ENCODE results near the gene FCRL2.

DNA sequence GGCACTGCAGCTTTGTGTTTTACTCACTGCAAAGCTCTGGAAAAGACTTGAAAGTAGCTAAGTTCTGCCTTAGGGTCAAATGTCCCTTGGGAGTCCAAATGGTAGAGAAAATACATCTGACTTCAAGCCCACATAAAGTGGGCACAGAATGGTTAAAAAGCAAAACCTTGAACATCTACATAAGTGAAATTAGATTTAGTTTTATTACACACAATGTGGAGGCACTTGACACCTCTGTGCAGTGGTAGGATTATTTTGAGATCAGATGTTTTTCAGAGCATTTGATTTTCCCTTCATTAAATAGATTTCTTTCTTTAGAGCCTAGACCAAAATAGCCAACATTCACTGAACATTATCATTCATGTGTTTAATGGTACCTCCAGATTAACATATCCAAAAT lies 65.1 kb downstream of the FCRL2 start:
- TF ChIP-seq POLR2AphosphoS5 (IDR thresholded peaks at IDR 0.05; ENCODE audit: low read depth) (no peak), CTCF (conservative IDR thresholded peaks at IDR 0.05; ENCODE audit: low read depth in 2 of 2) (no peak), EZH2 (IDR thresholded peaks at IDR 0.05; ENCODE audit: low read depth, unreplicated experiment) (no peak), ZNF114 (CRISPR knock-in tag; IDR thresholded peaks at IDR 0.05) (no peak), EZH2phosphoT487 (IDR thresholded peaks at IDR 0.05; ENCODE audit: unreplicated experiment) (no peak), CREB1 (CRISPR knock-in tag; IDR thresholded peaks at IDR 0.05; ENCODE audit: low read depth) (no peak), STAT1 (IDR thresholded peaks at IDR 0.05; ENCODE audit: unreplicated experiment) (no peak)
- TF ChIP-seq, protein P1, sequence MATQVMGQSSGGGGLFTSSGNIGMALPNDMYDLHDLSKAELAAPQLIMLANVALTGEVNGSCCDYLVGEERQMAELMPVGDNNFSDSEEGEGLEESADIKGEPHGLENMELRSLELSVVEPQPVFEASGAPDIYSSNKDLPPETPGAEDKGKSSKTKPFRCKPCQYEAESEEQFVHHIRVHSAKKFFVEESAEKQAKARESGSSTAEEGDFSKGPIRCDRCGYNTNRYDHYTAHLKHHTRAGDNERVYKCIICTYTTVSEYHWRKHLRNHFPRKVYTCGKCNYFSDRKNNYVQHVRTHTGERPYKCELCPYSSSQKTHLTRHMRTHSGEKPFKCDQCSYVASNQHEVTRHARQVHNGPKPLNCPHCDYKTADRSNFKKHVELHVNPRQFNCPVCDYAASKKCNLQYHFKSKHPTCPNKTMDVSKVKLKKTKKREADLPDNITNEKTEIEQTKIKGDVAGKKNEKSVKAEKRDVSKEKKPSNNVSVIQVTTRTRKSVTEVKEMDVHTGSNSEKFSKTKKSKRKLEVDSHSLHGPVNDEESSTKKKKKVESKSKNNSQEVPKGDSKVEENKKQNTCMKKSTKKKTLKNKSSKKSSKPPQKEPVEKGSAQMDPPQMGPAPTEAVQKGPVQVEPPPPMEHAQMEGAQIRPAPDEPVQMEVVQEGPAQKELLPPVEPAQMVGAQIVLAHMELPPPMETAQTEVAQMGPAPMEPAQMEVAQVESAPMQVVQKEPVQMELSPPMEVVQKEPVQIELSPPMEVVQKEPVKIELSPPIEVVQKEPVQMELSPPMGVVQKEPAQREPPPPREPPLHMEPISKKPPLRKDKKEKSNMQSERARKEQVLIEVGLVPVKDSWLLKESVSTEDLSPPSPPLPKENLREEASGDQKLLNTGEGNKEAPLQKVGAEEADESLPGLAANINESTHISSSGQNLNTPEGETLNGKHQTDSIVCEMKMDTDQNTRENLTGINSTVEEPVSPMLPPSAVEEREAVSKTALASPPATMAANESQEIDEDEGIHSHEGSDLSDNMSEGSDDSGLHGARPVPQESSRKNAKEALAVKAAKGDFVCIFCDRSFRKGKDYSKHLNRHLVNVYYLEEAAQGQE (IDR thresholded peaks at IDR 0.05; ENCODE audit: unreplicated experiment), result no peak

Data from GM23338 (cell line).